Ovary (tissue), 3 donors: ENCODE measurements around the gene C1QL4.

Experiments used
- EP300 ChIP-seq: sonication (generic); formaldehyde crosslinking; IDR thresholded peaks from one replicate; pipeline ENCODE4 v1.6.1; 2017; ENCODE audit warnings: antibody characterized with exemption
- POLR2A ChIP-seq: fragments of 450-650 bp; IDR thresholded peaks from one replicate; pipeline ENCODE4 v1.6.1; 2017; ENCODE audit warnings: antibody characterized with exemption, mild to moderate bottlenecking, moderate library complexity
- TF ChIP-seq, protein P1 (sequence below), 3 donors: fragments of 450-650 bp in 2 of 3; fragments of 200-600 bp in 1 of 3; IDR thresholded peaks; one replicate each; pipeline versions ENCODE4 v1.5.1 to v1.8.0; 2016 to 2022; ENCODE audit warnings: antibody characterized with exemption in 3 of 3, mild to moderate bottlenecking in 1 of 3
- donor health status: DM: no; HTN: no; CAD: no.

DNA sequence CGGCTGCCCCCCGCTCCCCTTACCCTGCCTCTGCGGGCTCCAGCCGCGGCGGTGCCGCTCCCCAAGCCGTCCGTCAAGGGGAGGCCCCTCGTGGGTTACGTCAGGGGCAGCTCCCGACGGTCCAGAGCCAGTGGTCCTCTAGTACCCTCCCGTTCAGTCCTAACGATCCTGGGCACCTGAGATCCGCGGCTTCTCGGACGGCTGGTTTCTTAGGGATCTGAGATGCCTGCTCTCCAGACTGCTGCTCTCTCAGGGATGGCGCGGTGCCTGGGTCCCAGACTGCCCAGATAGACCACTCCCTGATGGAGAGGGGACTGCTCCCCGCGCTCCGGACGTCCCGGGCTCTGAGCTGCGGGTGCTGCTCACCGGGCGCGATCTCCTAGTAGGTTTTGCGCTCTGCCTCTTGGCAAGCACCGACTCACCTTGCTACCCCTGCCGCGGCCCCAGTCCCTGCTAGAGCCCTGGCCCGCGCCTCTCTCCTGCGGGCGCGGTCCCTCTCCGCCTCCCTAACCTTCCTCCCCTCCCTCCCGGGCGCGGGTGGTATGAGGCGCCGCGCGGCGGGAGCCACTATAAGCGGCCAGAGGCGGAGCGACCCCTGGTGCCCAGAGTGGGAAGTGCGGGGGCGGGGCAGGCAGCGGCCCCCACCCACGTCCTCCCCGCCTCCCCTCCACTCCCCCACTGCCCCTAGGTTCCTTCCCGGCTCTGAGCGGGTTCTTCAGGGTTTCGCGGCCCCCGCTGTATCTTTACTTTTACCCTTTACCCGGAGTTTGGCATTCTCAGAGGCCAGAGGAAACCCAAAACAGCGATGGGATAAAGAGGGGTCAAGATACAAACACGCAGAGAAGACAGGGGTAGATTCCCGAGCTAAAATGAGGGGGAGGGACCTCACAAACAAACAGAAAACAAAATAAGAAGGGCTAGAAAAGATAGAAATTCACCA lies at the start of gene C1QL4:
- TF ChIP-seq, protein P1, sequence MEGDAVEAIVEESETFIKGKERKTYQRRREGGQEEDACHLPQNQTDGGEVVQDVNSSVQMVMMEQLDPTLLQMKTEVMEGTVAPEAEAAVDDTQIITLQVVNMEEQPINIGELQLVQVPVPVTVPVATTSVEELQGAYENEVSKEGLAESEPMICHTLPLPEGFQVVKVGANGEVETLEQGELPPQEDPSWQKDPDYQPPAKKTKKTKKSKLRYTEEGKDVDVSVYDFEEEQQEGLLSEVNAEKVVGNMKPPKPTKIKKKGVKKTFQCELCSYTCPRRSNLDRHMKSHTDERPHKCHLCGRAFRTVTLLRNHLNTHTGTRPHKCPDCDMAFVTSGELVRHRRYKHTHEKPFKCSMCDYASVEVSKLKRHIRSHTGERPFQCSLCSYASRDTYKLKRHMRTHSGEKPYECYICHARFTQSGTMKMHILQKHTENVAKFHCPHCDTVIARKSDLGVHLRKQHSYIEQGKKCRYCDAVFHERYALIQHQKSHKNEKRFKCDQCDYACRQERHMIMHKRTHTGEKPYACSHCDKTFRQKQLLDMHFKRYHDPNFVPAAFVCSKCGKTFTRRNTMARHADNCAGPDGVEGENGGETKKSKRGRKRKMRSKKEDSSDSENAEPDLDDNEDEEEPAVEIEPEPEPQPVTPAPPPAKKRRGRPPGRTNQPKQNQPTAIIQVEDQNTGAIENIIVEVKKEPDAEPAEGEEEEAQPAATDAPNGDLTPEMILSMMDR (IDR thresholded peaks at IDR 0.05): peak; percentile 41 to 89 (median 68)
- TF ChIP-seq EP300 (no peak), POLR2A (no peak)
